ENCODE data around the gene CCSER2.

The CCSER2 gene

GRCh38 chr10:84424731-84425167 lies 96.4 kb downstream of the CCSER2 start:
- H3K9me3 ChIP-seq (ENCODE audit: insufficient read depth, low read depth, low read length): peaks cover 9% of the 10 kb centered on the region; the same call in 1 of the 2 replicates
- TF ChIP-seq CTCF (conservative IDR thresholded peaks at IDR 0.05; ENCODE audit: low read length): no peak
- TF ChIP-seq EZH2phosphoT487 (IDR thresholded peaks at IDR 0.05; ENCODE audit: borderline replicate concordance): no peak
- H3F3A ChIP-seq (ENCODE audit: low read depth): no peaks in the 10 kb centered on the region
- H3K4me3 ChIP-seq (ENCODE audit: low read length, poor library complexity, severe bottlenecking): peak overlapping the region; percentile 51
- H3K9me2 ChIP-seq (replicated peaks; ENCODE audit: low read depth, low read length): no peaks in the 10 kb centered on the region
- H3K79me2 ChIP-seq (ENCODE audit: insufficient read depth, low read length): no peaks in the 10 kb centered on the region
- peak overlapping the region; percentile 54 for H3K9ac ChIP-seq (ENCODE audit: low read depth, low read length, poor library complexity, severe bottlenecking)
- H2AFZ ChIP-seq (ENCODE audit: low read length): peak overlapping the region; percentile 56; the same call in 1 of the 2 replicates
- H3K4me1 ChIP-seq (ENCODE audit: insufficient read depth, low read length, poor library complexity, severe bottlenecking): peaks cover 9% of the 10 kb centered on the region
- H4K20me1 ChIP-seq (ENCODE audit: insufficient read depth, low read length, poor library complexity, severe bottlenecking): no peaks in the 10 kb centered on the region
- no peaks in the 10 kb centered on the region for H3K27me3 ChIP-seq (ENCODE audit: insufficient read depth, low read length, poor library complexity, severe bottlenecking)
- peaks cover 14% of the 10 kb centered on the region; the same call in 1 of the 2 replicates for H3K36me3 ChIP-seq (ENCODE audit: insufficient read depth, low read length)
- H3K4me2 ChIP-seq (ENCODE audit: low read depth, low read length, poor library complexity, severe bottlenecking): peak overlapping the region; percentile 60

- Histone ChIP-seq H3K27me3 (ENCODE audit: insufficient read depth, low read length, poor library complexity, severe bottlenecking) (no peaks in the 10 kb centered on the region), H3K36me3 (ENCODE audit: insufficient read depth, low read length) (no peaks in the 10 kb centered on the region; the same call in 1 of the 2 replicates), H3K9me3 (ENCODE audit: insufficient read depth, low read depth, low read length) (no peaks in the 10 kb centered on the region), H4K20me1 (ENCODE audit: insufficient read depth, low read length, poor library complexity, severe bottlenecking) (no peaks in the 10 kb centered on the region), H2AFZ (ENCODE audit: low read length) (no peak overlapping the region), H3K9me2 (replicated peaks; ENCODE audit: low read depth, low read length) (no peaks in the 10 kb centered on the region), H3K4me1 (ENCODE audit: insufficient read depth, low read length, poor library complexity, severe bottlenecking) (peaks cover 9% of the 10 kb centered on the region), H3K79me2 (ENCODE audit: insufficient read depth, low read length) (no peaks in the 10 kb centered on the region; the same call in 1 of the 2 replicates), H3K4me2 (ENCODE audit: low read depth, low read length, poor library complexity, severe bottlenecking) (no peak overlapping the region), H3K9ac (ENCODE audit: low read depth, low read length, poor library complexity, severe bottlenecking) (no peak overlapping the region), H3F3A (ENCODE audit: low read depth) (no peaks in the 10 kb centered on the region), H3K4me3 (ENCODE audit: low read length, poor library complexity, severe bottlenecking) (no peak overlapping the region)
- no peak for TF ChIP-seq EZH2phosphoT487 (IDR thresholded peaks at IDR 0.05; ENCODE audit: borderline replicate concordance)
- TF ChIP-seq CTCF (conservative IDR thresholded peaks at IDR 0.05; ENCODE audit: low read length): no peak
These were observed 99.7 kb downstream of the CCSER2 start for GRCh38 chr10:84427903-84428650.

GRCh38 chr10:84428711-84429110 lies 100.3 kb downstream of the CCSER2 start:
- no peak for TF ChIP-seq CTCF (conservative IDR thresholded peaks at IDR 0.05; ENCODE audit: low read length)
- no peak for TF ChIP-seq EZH2phosphoT487 (IDR thresholded peaks at IDR 0.05; ENCODE audit: borderline replicate concordance)

More at GRCh38 chr10:84428711-84429110, 100.3 kb downstream of the CCSER2 start:
- Histone ChIP-seq H3F3A (ENCODE audit: low read depth) (no peaks in the 10 kb centered on the region), H3K4me2 (ENCODE audit: low read depth, low read length, poor library complexity, severe bottlenecking) (no peak overlapping the region), H3K9me2 (replicated peaks; ENCODE audit: low read depth, low read length) (no peaks in the 10 kb centered on the region), H4K20me1 (ENCODE audit: insufficient read depth, low read length, poor library complexity, severe bottlenecking) (no peaks in the 10 kb centered on the region), H3K4me3 (ENCODE audit: low read length, poor library complexity, severe bottlenecking) (no peak overlapping the region), H3K9me3 (ENCODE audit: insufficient read depth, low read depth, low read length) (no peaks in the 10 kb centered on the region), H3K4me1 (ENCODE audit: insufficient read depth, low read length, poor library complexity, severe bottlenecking) (peaks cover 9% of the 10 kb centered on the region), H2AFZ (ENCODE audit: low read length) (no peak overlapping the region), H3K9ac (ENCODE audit: low read depth, low read length, poor library complexity, severe bottlenecking) (no peak overlapping the region), H3K79me2 (ENCODE audit: insufficient read depth, low read length) (no peaks in the 10 kb centered on the region; the same call in 1 of the 2 replicates), H3K27me3 (ENCODE audit: insufficient read depth, low read length, poor library complexity, severe bottlenecking) (no peaks in the 10 kb centered on the region), H3K36me3 (ENCODE audit: insufficient read depth, low read length) (no peaks in the 10 kb centered on the region; the same call in 1 of the 2 replicates)

Data from Loucy (cell line).